ENCODE results near the gene ASIC3. TPM values are rescaled to one million over a fixed set of nuclear protein-coding genes. Genes with fewer than 3 reads are reported as not detected.

The ASIC3 gene
- total RNA-seq, 2 donors from 2014 or later, result 2.5 to 3.0 TPM

DNA sequence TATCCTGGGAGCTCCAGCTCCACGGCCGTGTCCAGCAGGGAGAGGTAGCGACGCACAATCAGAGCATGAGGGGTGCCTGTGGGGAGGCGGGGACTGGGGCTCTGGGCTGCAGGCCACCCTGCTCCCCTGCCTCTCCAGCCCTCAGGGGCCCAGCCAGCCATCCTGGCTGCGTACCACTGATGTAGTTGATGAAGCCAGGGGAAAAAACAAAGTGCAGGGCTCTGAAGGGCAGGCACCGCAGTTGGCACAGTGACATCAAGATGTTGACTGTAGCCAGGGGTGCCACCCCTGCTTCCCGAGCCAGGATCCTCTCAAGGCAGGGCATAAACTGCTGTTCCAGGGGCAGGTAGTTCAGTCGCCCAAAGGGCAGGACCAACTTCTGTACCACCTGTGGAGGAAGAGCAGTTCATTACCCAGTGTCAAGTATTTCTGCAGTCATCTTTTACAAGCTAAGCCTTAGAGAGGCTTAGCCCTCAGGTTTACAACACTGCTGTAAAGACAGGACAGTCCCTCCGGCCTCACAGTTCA lies 29.4 kb downstream of the ASIC3 start:
- H3K27me3 Mint-ChIP-seq (ENCODE audit: insufficient read depth), result no peaks in the 10 kb centered on the region
- Histone ChIP-seq H3K4me3 (ENCODE audit: low read length) (no peak overlapping the region), H3K9ac (ENCODE audit: extremely low read depth, low read length, poor library complexity, severe bottlenecking) (no peak overlapping the region), H3K4me1 (ENCODE audit: control insufficient read depth, insufficient read depth, low read length) (peaks cover 20% of the 10 kb centered on the region), H3K27me3 (ENCODE audit: control insufficient read depth, insufficient read depth, low read length, poor library complexity, severe bottlenecking) (no peaks in the 10 kb centered on the region), H3K9me3 (ENCODE audit: control insufficient read depth, low read length) (no peaks in the 10 kb centered on the region), H3K27ac (ENCODE audit: low read depth, low read length) (no peak overlapping the region), H3K36me3 (ENCODE audit: control insufficient read depth, insufficient read depth, low read length) (peaks cover 20% of the 10 kb centered on the region)
- no peaks in the 10 kb centered on the region for H3K9me3 Mint-ChIP-seq
- TF ChIP-seq, protein P1, sequence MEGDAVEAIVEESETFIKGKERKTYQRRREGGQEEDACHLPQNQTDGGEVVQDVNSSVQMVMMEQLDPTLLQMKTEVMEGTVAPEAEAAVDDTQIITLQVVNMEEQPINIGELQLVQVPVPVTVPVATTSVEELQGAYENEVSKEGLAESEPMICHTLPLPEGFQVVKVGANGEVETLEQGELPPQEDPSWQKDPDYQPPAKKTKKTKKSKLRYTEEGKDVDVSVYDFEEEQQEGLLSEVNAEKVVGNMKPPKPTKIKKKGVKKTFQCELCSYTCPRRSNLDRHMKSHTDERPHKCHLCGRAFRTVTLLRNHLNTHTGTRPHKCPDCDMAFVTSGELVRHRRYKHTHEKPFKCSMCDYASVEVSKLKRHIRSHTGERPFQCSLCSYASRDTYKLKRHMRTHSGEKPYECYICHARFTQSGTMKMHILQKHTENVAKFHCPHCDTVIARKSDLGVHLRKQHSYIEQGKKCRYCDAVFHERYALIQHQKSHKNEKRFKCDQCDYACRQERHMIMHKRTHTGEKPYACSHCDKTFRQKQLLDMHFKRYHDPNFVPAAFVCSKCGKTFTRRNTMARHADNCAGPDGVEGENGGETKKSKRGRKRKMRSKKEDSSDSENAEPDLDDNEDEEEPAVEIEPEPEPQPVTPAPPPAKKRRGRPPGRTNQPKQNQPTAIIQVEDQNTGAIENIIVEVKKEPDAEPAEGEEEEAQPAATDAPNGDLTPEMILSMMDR (conservative IDR thresholded peaks at IDR 0.05), result no peak
- peak overlapping the region; percentile 76 for H3K4me3 Mint-ChIP-seq
- DNase-seq, result no peak
- 85 to 87% methylated on average over 9 to 10 of the region's 10 CpGs for WGBS, 2 experiments (ENCODE audit: insufficient coverage in 1 of 2, insufficient read length in 1 of 2)
- peak overlapping the region; percentile 21 for H3K27ac Mint-ChIP-seq
- peaks cover 25% of the 10 kb centered on the region for H3K36me3 Mint-ChIP-seq (ENCODE audit: low read depth)
- H3K4me1 Mint-ChIP-seq, result peaks cover 30% of the 10 kb centered on the region

DNA sequence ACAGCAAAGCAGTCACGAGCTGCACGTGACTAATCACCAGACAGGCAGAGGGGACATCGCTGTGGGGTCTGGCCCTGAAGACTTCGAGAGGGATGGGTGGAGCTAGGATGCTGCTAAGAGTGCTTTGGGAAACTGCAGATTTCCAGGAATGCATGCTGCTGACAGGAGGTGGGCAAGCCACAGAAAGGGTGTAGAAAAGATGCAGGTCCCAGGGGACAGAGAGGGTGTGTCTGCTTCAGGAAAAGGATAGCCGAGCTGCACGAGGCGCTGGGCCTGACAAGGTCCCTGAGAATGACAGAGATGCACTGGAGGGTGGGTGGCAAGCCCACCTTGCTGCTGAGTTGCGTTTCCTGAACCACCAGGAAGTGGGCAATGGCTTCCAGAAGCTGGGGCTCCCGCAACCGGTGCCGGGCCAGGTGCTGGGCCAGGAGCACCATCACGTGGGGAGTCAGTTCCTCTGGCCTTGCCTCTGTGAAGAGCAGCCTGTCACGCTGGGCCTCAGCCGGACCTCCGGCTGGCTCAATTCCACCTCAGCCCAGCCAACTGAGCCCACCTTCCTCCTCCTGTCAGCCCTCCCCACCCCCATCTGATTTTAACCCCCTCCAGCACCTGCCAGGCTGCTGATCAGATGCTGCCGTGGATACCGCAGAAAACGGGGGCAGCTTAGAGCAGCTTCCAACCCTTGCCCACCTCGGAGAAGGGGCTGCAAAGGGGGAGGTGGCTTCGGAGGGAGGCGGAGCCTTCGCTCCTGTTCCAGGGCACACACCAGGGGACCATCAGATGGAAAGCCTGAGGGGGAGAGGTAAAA lies 30.1 kb downstream of the ASIC3 start:
- Histone ChIP-seq H3K36me3 (ENCODE audit: control insufficient read depth, insufficient read depth, low read length) (peaks cover 20% of the 10 kb centered on the region), H3K4me1 (ENCODE audit: control insufficient read depth, insufficient read depth, low read length) (peaks cover 20% of the 10 kb centered on the region), H3K4me3 (ENCODE audit: low read length) (peak overlapping the region; percentile 93), H3K27me3 (ENCODE audit: control insufficient read depth, insufficient read depth, low read length, poor library complexity, severe bottlenecking) (no peaks in the 10 kb centered on the region), H3K9ac (ENCODE audit: extremely low read depth, low read length, poor library complexity, severe bottlenecking) (no peak overlapping the region), H3K27ac (ENCODE audit: low read depth, low read length) (peak overlapping the region; percentile 4), H3K9me3 (ENCODE audit: control insufficient read depth, low read length) (no peaks in the 10 kb centered on the region)
- peak; percentile 69 for DNase-seq
- Mint-ChIP-seq H3K9me3 (no peaks in the 10 kb centered on the region), H3K27me3 (ENCODE audit: insufficient read depth) (no peaks in the 10 kb centered on the region), H3K27ac (peak overlapping the region; percentile 81), H3K4me3 (peak overlapping the region; percentile 76), H3K4me1 (peaks cover 32% of the 10 kb centered on the region), H3K36me3 (ENCODE audit: low read depth) (peaks cover 25% of the 10 kb centered on the region)
- TF ChIP-seq, protein P1 (conservative IDR thresholded peaks at IDR 0.05), result no peak
- WGBS, 2 experiments (ENCODE audit: insufficient coverage in 1 of 2, insufficient read length in 1 of 2), result 74 to 75% methylated on average over 17 to 22 of the region's 22 CpGs

DNA sequence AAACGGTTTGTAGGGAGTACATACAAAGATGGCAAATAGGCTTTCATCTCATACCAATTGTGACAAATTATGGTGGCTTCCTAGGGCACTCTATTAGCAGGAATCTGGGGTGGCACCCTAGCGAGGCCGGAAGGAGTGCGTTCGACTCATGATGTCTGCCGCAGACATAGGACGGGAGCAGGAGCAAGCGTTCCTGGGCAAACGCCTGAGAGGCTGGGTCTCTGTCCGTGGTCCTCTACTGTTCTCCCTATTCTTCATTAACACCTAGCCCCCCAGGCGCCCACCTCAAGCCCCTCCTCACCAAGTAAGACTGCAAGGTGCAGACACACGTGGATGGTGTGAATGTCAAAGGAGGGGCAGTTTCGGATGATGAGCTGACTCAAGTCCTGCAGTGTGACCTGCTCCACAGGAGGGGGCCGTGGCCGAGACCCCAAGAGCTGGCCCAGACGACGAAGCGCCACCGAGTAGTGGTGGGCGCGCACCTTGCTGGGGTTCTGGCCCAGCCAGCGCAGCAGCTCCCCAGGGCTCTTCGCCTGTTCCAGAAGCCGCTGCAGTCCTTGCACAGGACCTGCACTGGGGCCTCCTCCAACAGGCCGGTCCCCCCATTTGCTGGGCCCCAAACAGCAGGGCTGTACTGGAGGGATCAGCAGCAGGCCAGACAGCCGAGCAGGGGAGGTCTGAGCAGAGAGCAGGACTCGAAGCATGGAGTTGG lies 31.0 kb downstream of the ASIC3 start:
- 86 to 89% methylated on average over 8 to 27 of the region's 27 CpGs for WGBS, 2 experiments (ENCODE audit: insufficient coverage in 1 of 2, insufficient read length in 1 of 2)
- H3K27me3 ChIP-seq (ENCODE audit: control insufficient read depth, insufficient read depth, low read length, poor library complexity, severe bottlenecking), result peaks cover 6% of the 10 kb centered on the region
- Mint-ChIP-seq H3K27me3 (ENCODE audit: insufficient read depth) (peaks cover under 1% of the 10 kb centered on the region), H3K9me3 (no peaks in the 10 kb centered on the region), H3K36me3 (ENCODE audit: low read depth) (peaks cover 19% of the 10 kb centered on the region), H3K27ac (peak overlapping the region; percentile 81), H3K4me3 (peak overlapping the region; percentile 76), H3K4me1 (peaks cover 32% of the 10 kb centered on the region)
- H3K9me3 ChIP-seq (ENCODE audit: control insufficient read depth, low read length), result no peaks in the 10 kb centered on the region
- peaks cover 20% of the 10 kb centered on the region for H3K4me1 ChIP-seq (ENCODE audit: control insufficient read depth, insufficient read depth, low read length)
- no peak overlapping the region for H3K27ac ChIP-seq (ENCODE audit: low read depth, low read length)
- no peak for DNase-seq
- H3K9ac ChIP-seq (ENCODE audit: extremely low read depth, low read length, poor library complexity, severe bottlenecking), result peak overlapping the region; percentile 86
- peak overlapping the region; percentile 93 for H3K4me3 ChIP-seq (ENCODE audit: low read length)
- TF ChIP-seq, protein P1 (conservative IDR thresholded peaks at IDR 0.05), result no peak
- peaks cover 13% of the 10 kb centered on the region for H3K36me3 ChIP-seq (ENCODE audit: control insufficient read depth, insufficient read depth, low read length)

Data from endodermal cell (in vitro differentiated cells).